BLaER1 treated with 17β-estradiol and CSF1 and Interleukin-3, amounts not matched to agents 10 nM and 100 nM (cell line): ENCODE measurements around the gene THEM4.

Experiments used
- H3K27ac ChIP-seq, 11 experiments: shearing (Covaris generic); formaldehyde crosslinking; 2 replicates each; pipeline ENCODE4 v1.8.1; 2022
- H3K27me3 ChIP-seq, 11 experiments: shearing (Covaris generic); formaldehyde crosslinking; 2 replicates each; pipeline ENCODE4 v1.8.1; 2022
- H3K36me3 ChIP-seq, 11 experiments: shearing (Covaris generic); formaldehyde crosslinking; 2 replicates each; pipeline ENCODE4 v1.8.1; 2022
- H3K4me1 ChIP-seq, 10 experiments: shearing (Covaris generic); formaldehyde crosslinking; 2 replicates each; pipeline ENCODE4 v1.8.1; 2022
- H3K4me2 ChIP-seq, 11 experiments: shearing (Covaris generic); formaldehyde crosslinking; 2 replicates each; pipeline ENCODE4 v1.8.1; 2022
- H3K4me3 ChIP-seq, 10 experiments: shearing (Covaris generic); formaldehyde crosslinking; 2 replicates each; pipeline ENCODE4 v1.8.1; 2022
- H3K9ac ChIP-seq, 11 experiments: shearing (Covaris generic); formaldehyde crosslinking; 2 replicates each; pipeline ENCODE4 v1.8.1; 2022
- H3K9me3 ChIP-seq, 11 experiments: shearing (Covaris generic); formaldehyde crosslinking; replicated peaks in 1 of 11; 2 replicates each; pipeline ENCODE4 v1.8.1; 2022
- H4K20me1 ChIP-seq, 11 experiments: shearing (Covaris generic); formaldehyde crosslinking; 2 replicates each; pipeline ENCODE4 v1.8.1; 2022
- Cebpa-rat ChIP-seq, 11 experiments: shearing (Covaris generic); IDR thresholded peaks; 2 replicates each; pipeline ENCODE4 v1.8.1; 2022

THEM4 gene

DNA sequence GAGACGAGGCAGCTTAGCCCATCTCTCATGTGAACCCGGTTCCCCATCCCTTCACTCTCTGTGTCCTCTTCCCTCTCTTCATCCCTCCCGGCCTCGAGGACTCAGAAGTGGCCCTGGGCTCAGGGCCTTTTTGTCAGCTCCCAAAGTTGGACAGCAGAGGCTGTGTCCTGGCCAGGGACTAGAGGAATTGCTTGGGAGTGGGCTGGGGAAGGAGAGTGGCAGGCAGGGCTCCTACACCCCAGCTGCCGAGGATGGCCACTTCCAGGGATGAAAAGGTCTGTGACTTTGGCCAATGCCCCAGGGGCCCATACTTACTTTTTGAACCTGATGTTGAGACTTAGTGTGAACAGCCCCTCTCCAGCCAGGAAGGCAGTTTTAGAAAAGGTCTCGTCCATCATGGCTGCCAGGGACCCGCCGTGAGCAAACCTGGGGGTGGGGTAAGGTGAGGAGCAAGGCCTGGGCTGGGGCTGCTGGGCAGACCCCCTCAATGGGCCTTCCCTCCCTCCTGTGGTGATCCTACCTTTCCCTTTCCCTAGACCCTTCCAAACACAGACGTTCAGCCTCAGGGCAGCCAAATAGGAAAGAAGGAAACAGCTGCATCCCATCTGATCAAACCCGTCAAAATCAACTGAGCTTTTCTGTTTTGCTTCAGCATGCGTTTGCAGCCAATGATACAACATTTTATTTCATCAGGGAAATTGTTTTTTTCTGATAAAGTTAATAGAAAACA, 61.3 kb downstream of the THEM4 start:
- Histone ChIP-seq H3K4me1 (peaks cover 11 to 30% (median 19%) of the 10 kb centered on the region in 10 experiments; a peak in 19 of 20 replicates), H3K9ac (no peak overlapping the region), H4K20me1 (no peaks in the 10 kb centered on the region), H3K4me2 (peak overlapping the region; percentile 33 to 73 (median 48); a peak in 19 of 22 replicates), H3K36me3 (no peaks in the 10 kb centered on the region), H3K4me3 (no peak overlapping the region), H3K9me3 (no peaks in the 10 kb centered on the region), H3K27me3 (peaks cover 0 to under 1% (median 0%) of the 10 kb centered on the region in 11 experiments; a peak in 1 of 22 replicates), H3K27ac (no peak overlapping the region)
- no peak for TF ChIP-seq Cebpa-rat (IDR thresholded peaks at IDR 0.05)

DNA sequence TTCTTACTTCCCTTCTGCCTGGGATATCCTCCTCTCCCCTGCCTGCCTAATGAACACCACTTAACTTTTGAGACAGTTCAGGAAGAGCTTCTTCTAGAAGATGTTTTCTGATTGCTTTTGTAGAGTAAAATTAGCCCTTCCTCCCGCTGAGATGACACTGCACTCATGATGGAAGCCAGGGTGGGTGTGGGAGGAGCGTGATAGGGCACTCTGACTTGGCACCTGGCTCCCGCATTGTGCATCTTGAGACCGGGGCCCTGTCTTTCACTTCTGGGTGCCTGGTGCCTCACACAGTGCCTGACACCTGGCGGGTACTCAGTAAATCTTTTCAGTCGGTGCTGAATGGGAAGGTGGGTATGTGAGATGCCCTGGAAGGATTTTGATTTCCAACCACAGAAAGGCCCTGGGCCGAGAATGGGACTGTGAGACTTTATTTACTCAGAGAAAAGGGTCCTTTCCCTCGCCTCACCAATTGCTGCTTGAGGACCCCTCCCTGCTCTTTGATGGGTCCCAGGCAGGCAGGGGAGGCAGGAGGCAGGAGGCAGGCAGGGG, 62.5 kb downstream of the THEM4 start:
- no peak overlapping the region for H3K4me3 ChIP-seq
- no peaks in the 10 kb centered on the region for H4K20me1 ChIP-seq
- peaks cover 11 to 30% (median 19%) of the 10 kb centered on the region in 10 experiments; a peak in 19 of 20 replicates for H3K4me1 ChIP-seq
- H3K27ac ChIP-seq: no peak overlapping the region
- H3K27me3 ChIP-seq: peaks cover 0 to 13% (median 3%) of the 10 kb centered on the region in 11 experiments; a peak in 11 of 22 replicates
- H3K36me3 ChIP-seq: no peaks in the 10 kb centered on the region
- H3K4me2 ChIP-seq: peak overlapping the region in 2 of 11 experiments; percentile 9 to 20; a peak in 1 of 22 replicates
- no peak for TF ChIP-seq Cebpa-rat (IDR thresholded peaks at IDR 0.05)
- H3K9me3 ChIP-seq: no peaks in the 10 kb centered on the region
- no peak overlapping the region for H3K9ac ChIP-seq

GRCh38 chr1:151846062-151846568, 63.2 kb downstream of the THEM4 start:
- TF ChIP-seq Cebpa-rat (IDR thresholded peaks at IDR 0.05): no peak
- peak overlapping the region in 2 of 11 experiments; percentile 9 to 20; a peak in 2 of 22 replicates for H3K4me2 ChIP-seq

GRCh38 chr1:151843398-151843797, 65.9 kb downstream of the THEM4 start:
- peaks cover 23 to 35% (median 25%) of the 10 kb centered on the region in 10 experiments for H3K4me1 ChIP-seq
- 0 out of 22 replicates have a peak overlapping the region, but pooled peaks of 2 of the 11 experiments have one; percentile 0 to 5 for H3K4me2 ChIP-seq
- no peak overlapping the region for H3K9ac ChIP-seq
- H3K9me3 ChIP-seq: no peaks in the 10 kb centered on the region
- no peak overlapping the region for H3K4me3 ChIP-seq
- no peaks in the 10 kb centered on the region for H3K36me3 ChIP-seq
- peaks cover 0 to 22% (median 5%) of the 10 kb centered on the region in 11 experiments; a peak in 11 of 22 replicates for H4K20me1 ChIP-seq
- H3K27me3 ChIP-seq: peaks cover 28 to 47% (median 37%) of the 10 kb centered on the region in 11 experiments
- H3K27ac ChIP-seq: no peak overlapping the region
- TF ChIP-seq Cebpa-rat (IDR thresholded peaks at IDR 0.05): no peak

More at GRCh38 chr1:151846062-151846568, 63.2 kb downstream of the THEM4 start:
- Histone ChIP-seq H3K9ac (no peak overlapping the region), H3K27ac (no peak overlapping the region), H3K4me3 (no peak overlapping the region), H3K4me1 (peaks cover 11 to 30% (median 19%) of the 10 kb centered on the region in 10 experiments; a peak in 19 of 20 replicates), H3K9me3 (no peaks in the 10 kb centered on the region), H3K36me3 (no peaks in the 10 kb centered on the region), H4K20me1 (no peaks in the 10 kb centered on the region; a peak in 1 of 22 replicates), H3K27me3 (peaks cover under 1 to 20% (median 10%) of the 10 kb centered on the region in 11 experiments; a peak in 21 of 22 replicates)

- H3K27me3 ChIP-seq: peaks cover 42 to 69% (median 57%) of the 10 kb centered on the region in 11 experiments
- no peaks in the 10 kb centered on the region for H3K9me3 ChIP-seq
- no peak overlapping the region for H3K27ac ChIP-seq
- no peak overlapping the region for H3K4me2 ChIP-seq
- H4K20me1 ChIP-seq: peaks cover 0 to 38% (median 19%) of the 10 kb centered on the region in 11 experiments; a peak in 13 of 22 replicates
- H3K36me3 ChIP-seq: no peaks in the 10 kb centered on the region
- no peak overlapping the region for H3K4me3 ChIP-seq
- no peak overlapping the region for H3K9ac ChIP-seq
- peaks cover 36 to 48% (median 41%) of the 10 kb centered on the region in 10 experiments for H3K4me1 ChIP-seq
- TF ChIP-seq Cebpa-rat (IDR thresholded peaks at IDR 0.05): no peak
These were observed 68.2 kb downstream of the THEM4 start for GRCh38 chr1:151841141-151841540.

DNA sequence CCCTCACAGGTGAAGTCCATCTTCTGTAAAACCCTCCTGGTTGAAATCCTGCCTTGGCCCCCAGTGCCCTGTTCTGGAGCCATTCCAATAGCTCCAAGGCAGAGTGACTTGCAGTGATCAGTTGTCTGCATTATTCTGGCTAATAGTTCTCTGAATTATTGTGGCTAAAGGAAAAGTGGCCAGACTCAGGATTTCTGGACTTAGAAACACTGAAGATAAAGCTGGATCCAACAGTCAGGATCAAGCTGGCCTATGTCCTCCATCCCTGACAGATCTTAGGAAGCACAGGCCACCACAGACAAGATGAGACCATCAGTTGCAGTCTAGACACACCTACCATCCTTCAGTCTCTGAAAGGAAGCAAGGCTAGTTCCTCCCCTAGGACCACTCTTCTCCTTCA, 68.9 kb downstream of the THEM4 start:
- Histone ChIP-seq H3K4me2 (peak overlapping the region in 3 of 11 experiments; percentile 95 to 99 (median 97); a peak in 6 of 22 replicates), H3K27me3 (peaks cover 42 to 75% (median 61%) of the 10 kb centered on the region in 11 experiments), H3K36me3 (no peaks in the 10 kb centered on the region), H3K9ac (no peak overlapping the region), H3K27ac (no peak overlapping the region), H3K9me3 (no peaks in the 10 kb centered on the region), H4K20me1 (peaks cover 0 to 38% (median 19%) of the 10 kb centered on the region in 11 experiments; a peak in 13 of 22 replicates), H3K4me3 (no peak overlapping the region), H3K4me1 (peaks cover 33 to 53% (median 47%) of the 10 kb centered on the region in 10 experiments)
- TF ChIP-seq Cebpa-rat (IDR thresholded peaks at IDR 0.05): no peak

- peaks cover 42 to 75% (median 61%) of the 10 kb centered on the region in 11 experiments for H3K27me3 ChIP-seq
- no peak for TF ChIP-seq Cebpa-rat (IDR thresholded peaks at IDR 0.05)
- no peaks in the 10 kb centered on the region for H3K36me3 ChIP-seq
- H3K4me3 ChIP-seq: peak within 1 kb of the TSS; percentile 47 to 72 (median 60)
- H3K9ac ChIP-seq: peak within 1 kb of the TSS in 10 of 11 experiments; percentile 48 to 70 (median 61); a peak in 19 of 22 replicates
- H3K27ac ChIP-seq: peak within 1 kb of the TSS in 3 of 11 experiments; percentile 30 to 41 (median 32); a peak in 2 of 22 replicates
- H3K9me3 ChIP-seq: no peaks in the 10 kb centered on the region
- peaks cover 40 to 60% (median 52%) of the 10 kb centered on the region in 10 experiments for H3K4me1 ChIP-seq
- peaks cover 0 to 38% (median 19%) of the 10 kb centered on the region in 11 experiments; a peak in 13 of 22 replicates for H4K20me1 ChIP-seq
- peak within 1 kb of the TSS; percentile 92 to 100 (median 98) for H3K4me2 ChIP-seq
These were observed 69.6 kb downstream of the THEM4 start, which contains the start of gene C2CD4D for GRCh38 chr1:151839457-151840403. TSS of gene C2CD4D (minus strand) at chr1:151839820. CDS start at chr1:151838989, 831 bp downstream.

DNA sequence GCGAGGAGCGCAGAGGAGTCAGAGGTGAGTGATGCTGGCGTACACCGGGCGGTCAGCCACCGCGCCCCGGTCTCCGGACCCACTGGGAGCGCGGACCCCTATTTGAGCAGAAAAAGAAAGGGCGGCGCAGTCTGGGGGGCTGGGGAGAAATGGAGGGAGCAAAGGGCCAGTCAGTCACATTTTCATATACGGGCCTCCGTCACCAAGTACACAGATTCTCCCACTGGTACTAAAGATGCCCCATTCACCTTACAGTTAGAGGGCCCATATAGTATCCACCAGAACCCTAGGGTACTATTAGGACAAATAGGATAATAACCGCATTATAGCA, 70.3 kb downstream of the THEM4 start:
- no peak for TF ChIP-seq Cebpa-rat (IDR thresholded peaks at IDR 0.05)
- Histone ChIP-seq H3K36me3 (no peaks in the 10 kb centered on the region), H3K4me2 (peak overlapping the region; percentile 92 to 100 (median 98)), H4K20me1 (peaks cover 0 to 38% (median 19%) of the 10 kb centered on the region in 11 experiments; a peak in 13 of 22 replicates), H3K9me3 (no peaks in the 10 kb centered on the region), H3K9ac (peak overlapping the region in 2 of 11 experiments; percentile 70; a peak in 3 of 22 replicates), H3K27me3 (peaks cover 42 to 75% (median 61%) of the 10 kb centered on the region in 11 experiments), H3K4me1 (peaks cover 47 to 67% (median 59%) of the 10 kb centered on the region in 10 experiments), H3K27ac (no peak overlapping the region), H3K4me3 (peak overlapping the region; percentile 47 to 72 (median 60))
